Hepatocyte (in vitro differentiated cells): ENCODE measurements around the gene ZBED4. TPM values are rescaled to one million over a fixed set of nuclear protein-coding genes. Genes with fewer than 3 reads are reported as not detected.

Experiments
- DNase-seq: peaks from one replicate; pipeline ENCODE4 v3.0.0-alpha.2; 2016; ENCODE audit warnings: low spot score
- H2AFZ ChIP-seq: fragments of 200-600 bp; sonication (generic); 2 replicates; pipeline ENCODE4 v1.6.0; 2016; ENCODE audit warnings: antibody characterized with exemption, mild to moderate bottlenecking
- H3K27ac ChIP-seq: fragments of 200-600 bp; sonication (generic); 2 replicates; pipeline ENCODE4 v1.5.1; 2016; ENCODE audit warnings: mild to moderate bottlenecking
- H3K27me3 ChIP-seq: fragments of 200-600 bp; sonication (generic); 2 replicates; pipeline ENCODE4 v1.6.1; 2016
- H3K36me3 ChIP-seq: fragments of 200-600 bp; sonication (generic); replicated peaks from 2 replicates; pipeline ENCODE4 v1.5.1; 2016; ENCODE audit warnings: low read depth; ENCODE audit not compliant: insufficient read depth
- H3K4me1 ChIP-seq: fragments of 200-600 bp; sonication (generic); 2 replicates; pipeline ENCODE4 v1.5.1; 2016; ENCODE audit warnings: mild to moderate bottlenecking, moderate library complexity; ENCODE audit not compliant: insufficient read depth
- H3K4me2 ChIP-seq: fragments of 200-600 bp; sonication (generic); 2 replicates; pipeline ENCODE4 v1.6.0; 2016
- H3K4me3 ChIP-seq: fragments of 200-600 bp; sonication (generic); 2 replicates; pipeline ENCODE4 v1.5.1; 2016; ENCODE audit warnings: mild to moderate bottlenecking
- H3K79me2 ChIP-seq: fragments of 200-600 bp; sonication (generic); 2 replicates; pipeline ENCODE4 v1.6.0; 2017; ENCODE audit warnings: mild to moderate bottlenecking
- H3K9me2 ChIP-seq: fragments of 200-600 bp; sonication (generic); replicated peaks from 2 replicates; pipeline ENCODE4 v1.6.0; 2017; ENCODE audit warnings: mild to moderate bottlenecking; ENCODE audit not compliant: insufficient read depth
- H3K9me3 ChIP-seq: fragments of 200-600 bp; sonication (generic); 2 replicates; pipeline ENCODE4 v1.5.1; 2016; ENCODE audit warnings: low read depth, mild to moderate bottlenecking
- H4K20me1 ChIP-seq: fragments of 200-600 bp; sonication (generic); 2 replicates; pipeline ENCODE4 v1.6.0; 2016; ENCODE audit warnings: mild to moderate bottlenecking; ENCODE audit not compliant: insufficient read depth, poor library complexity, severe bottlenecking
- CTCF ChIP-seq: fragments of 200-600 bp; sonication (generic); IDR thresholded peaks from 2 replicates; pipeline ENCODE4 v1.5.1; 2016; ENCODE audit warnings: antibody characterized with exemption, mild to moderate bottlenecking; ENCODE audit not compliant: poor library complexity
- EZH2 ChIP-seq: fragments of 200-600 bp; sonication (generic); IDR thresholded peaks from 2 replicates; pipeline ENCODE4 v1.6.1; 2016; ENCODE audit warnings: antibody characterized with exemption, mild to moderate bottlenecking, borderline replicate concordance
- EZH2phosphoT487 ChIP-seq: fragments of 200-600 bp; sonication (generic); IDR thresholded peaks from one replicate; pipeline ENCODE4 v1.6.1; 2018; ENCODE audit warnings: antibody characterized with exemption, mild to moderate bottlenecking, low read depth, moderate library complexity; ENCODE audit not compliant: unreplicated experiment, severe bottlenecking
- WGBS: methylation state at CpG from one replicate; pipeline ENCODE4 v1.1.6; 2016; ENCODE audit warnings: low lambda C conversion rate; ENCODE audit errors: missing lambda C conversion rate; 5-methylcytosine and 5-hydroxymethylcytosine counted together
- polyA plus RNA-seq: library from polyadenylated mRNA; unstranded; fragments of >200 nt; fragmentation: Nextera tagmentation; extraction: Ambion mirVana; gene quantifications from 2 replicates; pipeline ENCODE4 v1.2.1, GENCODE V29; 2016
- total RNA-seq: library from RNA; depleted of rRNA; stranded (reverse); fragments of >200 nt; gene quantifications from 2 replicates; pipeline ENCODE4 v1.2.3, GENCODE V29; 2014

ZBED4 gene
- total and polyA plus RNA-seq, 2 experiments from 2014 or later = 14.9 to 16.3 TPM

- no peak overlapping the region for H2AFZ ChIP-seq
- H3K4me3 ChIP-seq = no peak overlapping the region
- DNase-seq = peak; percentile 63
- no peaks in the 10 kb centered on the region for H3K4me1 ChIP-seq
- no peaks in the 10 kb centered on the region for H3K9me2 ChIP-seq
- H3K79me2 ChIP-seq = no peaks in the 10 kb centered on the region
- peak overlapping the region; percentile 72 for H3K27ac ChIP-seq
- TF ChIP-seq EZH2phosphoT487 = no peak
- no peak for TF ChIP-seq EZH2
- no peak for TF ChIP-seq CTCF
- H3K9me3 ChIP-seq = no peaks in the 10 kb centered on the region
- 81% methylated on average over 11 of the region's 11 CpGs for WGBS
- H4K20me1 ChIP-seq = no peaks in the 10 kb centered on the region
- H3K27me3 ChIP-seq = no peaks in the 10 kb centered on the region
- H3K4me2 ChIP-seq = no peak overlapping the region
- no peaks in the 10 kb centered on the region for H3K36me3 ChIP-seq
Observed at GRCh38 chr22:49833340-49834007, 20.2 kb upstream of the ZBED4 start.

- 76% methylated on average over 27 of the region's 29 CpGs for WGBS
Observed at GRCh38 chr22:49838771-49839717, 14.6 kb upstream of the ZBED4 start.

GRCh38 chr22:49845241-49845640, 8.4 kb upstream of the ZBED4 start:
- H3K27me3 ChIP-seq = peaks cover 59% of the 10 kb centered on the region
- 84% methylated on average over 16 of the region's 16 CpGs for WGBS

More at GRCh38 chr22:49838771-49839717, 14.6 kb upstream of the ZBED4 start:
- Histone ChIP-seq H4K20me1 (no peaks in the 10 kb centered on the region), H3K9me3 (no peaks in the 10 kb centered on the region), H3K27me3 (peaks cover 4% of the 10 kb centered on the region), H3K4me2 (no peak overlapping the region), H3K9me2 (no peaks in the 10 kb centered on the region), H3K36me3 (no peaks in the 10 kb centered on the region), H3K79me2 (no peaks in the 10 kb centered on the region), H3K27ac (no peak overlapping the region), H3K4me3 (no peak overlapping the region), H2AFZ (no peak overlapping the region), H3K4me1 (no peaks in the 10 kb centered on the region)
- TF ChIP-seq CTCF (no peak), EZH2 (no peak), EZH2phosphoT487 (no peak)
- DNase-seq = no peak

More at GRCh38 chr22:49845241-49845640, 8.4 kb upstream of the ZBED4 start:
- Histone ChIP-seq H2AFZ (no peak overlapping the region), H3K36me3 (no peaks in the 10 kb centered on the region), H3K4me1 (peaks cover 9% of the 10 kb centered on the region), H4K20me1 (no peaks in the 10 kb centered on the region), H3K4me2 (no peak overlapping the region), H3K4me3 (no peak overlapping the region), H3K79me2 (no peaks in the 10 kb centered on the region), H3K9me2 (no peaks in the 10 kb centered on the region), H3K27ac (no peak overlapping the region), H3K9me3 (no peaks in the 10 kb centered on the region)
- DNase-seq = no peak
- TF ChIP-seq CTCF (no peak), EZH2phosphoT487 (no peak), EZH2 (no peak)
